ENCODE results near the gene NANOGP8.
"Not testable (repeated sequence)": the region's sequence is repeated elsewhere in the genome, so short reads cannot be mapped to it uniquely, and the experiment has no call there.

The NANOGP8 gene

GRCh38 chr15:35085176-35085919, at the start of gene NANOGP8:
Gene NANOGP8 (minus strand): TSS chr15:35085295. CDS start chr15:35085110, 185 bp downstream.
- DNase-seq = not testable (repeated sequence)

GRCh38 chr15:35134299-35134698, 49.2 kb upstream of the NANOGP8 start:
- no peak for DNase-seq

- DNase-seq = no peak
Measured at GRCh38 chr15:35130245-35130644, 45.1 kb upstream of the NANOGP8 start.

- no peak for DNase-seq
Measured at GRCh38 chr15:35129361-35129760, 44.3 kb upstream of the NANOGP8 start.

DNA sequence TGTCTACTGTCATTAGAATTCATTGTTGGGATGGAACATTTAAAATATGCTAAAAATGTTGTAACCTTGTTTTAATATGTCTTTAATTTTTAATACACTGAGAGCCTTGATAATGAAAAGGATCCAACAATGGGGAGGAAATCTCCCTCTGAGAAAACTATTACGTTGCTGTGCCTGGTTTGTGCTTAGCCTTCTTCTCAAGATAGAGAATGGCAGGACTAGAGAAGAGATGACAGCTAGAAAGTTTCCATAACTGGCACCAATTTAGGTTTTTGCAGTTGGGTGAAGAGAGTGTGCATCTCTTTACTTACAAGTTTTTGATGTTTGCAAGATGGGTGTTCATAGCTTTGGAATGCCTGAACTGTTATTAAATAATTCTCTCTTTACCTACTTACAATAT, 42.6 kb upstream of the NANOGP8 start:
- DNase-seq = no peak

GRCh38 chr15:35126236-35126635, 41.1 kb upstream of the NANOGP8 start:
- no peak for DNase-seq

GRCh38 chr15:35123743-35124142, 38.6 kb upstream of the NANOGP8 start:
- DNase-seq = no peak

- no peak for DNase-seq
Measured at GRCh38 chr15:35121611-35122359, 36.7 kb upstream of the NANOGP8 start.

DNA sequence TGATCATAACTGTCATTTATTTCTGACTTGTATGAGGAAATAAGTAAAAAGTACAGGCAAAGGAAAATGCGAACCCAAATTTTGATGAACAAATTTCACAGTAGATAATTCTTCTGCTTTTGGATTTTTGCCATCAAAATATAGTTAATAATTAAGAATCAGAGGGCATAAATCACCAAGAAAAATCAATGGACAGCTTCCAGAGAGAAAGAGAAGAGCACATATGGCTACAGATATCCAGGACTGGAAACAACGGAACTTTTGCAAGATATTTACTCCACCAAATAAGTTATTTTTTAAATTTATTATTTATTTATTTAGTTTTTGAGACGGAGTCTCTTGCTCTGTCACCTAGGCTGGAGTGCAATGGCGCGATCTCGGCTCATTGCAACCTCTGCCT, 35.1 kb upstream of the NANOGP8 start:
- DNase-seq = no peak

- peak; percentile 3 for DNase-seq
Measured at GRCh38 chr15:35118960-35119359, 33.9 kb upstream of the NANOGP8 start.

DNA sequence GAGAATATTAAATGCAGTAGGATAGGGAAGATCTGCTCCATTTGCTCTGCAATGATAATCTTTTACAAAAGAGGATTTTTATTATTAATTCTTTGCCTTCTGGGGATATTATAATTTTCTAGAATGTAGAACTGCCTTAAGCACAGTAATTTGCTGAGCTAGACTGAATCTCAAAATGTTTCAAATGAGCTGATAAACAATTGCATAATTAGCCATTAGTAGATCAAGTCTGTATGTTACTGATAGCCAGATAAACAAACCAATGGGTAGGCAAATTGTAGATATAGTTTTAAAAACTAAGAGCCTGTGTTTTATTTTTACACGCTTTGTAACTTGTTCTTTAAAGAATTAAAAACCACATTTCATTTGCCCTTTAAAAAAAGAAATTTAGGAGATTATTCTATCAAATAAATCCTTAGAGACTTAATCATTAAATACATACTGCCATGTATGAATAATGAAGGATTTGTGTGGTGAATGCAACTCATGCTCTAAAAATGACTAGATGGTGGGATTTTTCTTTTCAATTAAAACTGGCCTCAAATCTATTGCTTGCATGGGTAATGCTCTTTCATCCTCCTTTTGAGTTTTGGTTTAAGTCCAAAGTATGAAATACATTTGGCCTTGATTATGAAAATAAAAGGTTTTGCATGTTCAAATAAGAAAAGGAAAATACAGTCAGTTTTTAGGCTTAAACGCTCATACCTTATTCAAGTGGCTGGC, 32.6 kb upstream of the NANOGP8 start:
- DNase-seq = no peak

DNA sequence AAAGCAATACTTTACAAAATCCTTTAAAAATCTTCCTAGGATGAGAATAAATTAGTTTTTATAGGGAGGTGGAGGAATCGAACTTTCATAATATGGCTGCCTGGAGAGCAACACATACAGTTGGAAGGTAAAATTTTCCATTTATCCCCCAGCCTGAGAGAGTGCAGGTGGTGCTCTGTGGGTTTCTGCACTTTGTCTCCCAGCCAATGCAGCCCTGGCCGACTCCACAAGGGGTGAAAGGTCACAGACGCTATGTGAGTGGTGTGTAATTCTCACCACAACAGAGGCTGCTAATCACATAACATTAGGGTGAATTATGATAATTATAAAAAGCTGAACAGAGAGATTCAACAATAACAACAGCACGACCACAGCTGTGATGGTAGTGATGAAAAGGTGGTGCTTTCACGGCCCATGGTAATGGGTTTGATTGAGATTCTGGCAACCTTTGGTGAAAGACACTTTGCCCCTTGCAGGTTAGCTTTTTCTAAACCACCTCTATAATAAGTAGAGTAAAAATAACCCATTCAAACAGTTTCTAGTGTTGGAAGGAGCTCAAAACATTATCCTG, 30.1 kb upstream of the NANOGP8 start:
- DNase-seq = no peak

- DNase-seq = no peak
Measured at GRCh38 chr15:35112346-35112745, 27.3 kb upstream of the NANOGP8 start.

- DNase-seq = no peak
Measured at GRCh38 chr15:35111861-35112260, 26.8 kb upstream of the NANOGP8 start.

DNA sequence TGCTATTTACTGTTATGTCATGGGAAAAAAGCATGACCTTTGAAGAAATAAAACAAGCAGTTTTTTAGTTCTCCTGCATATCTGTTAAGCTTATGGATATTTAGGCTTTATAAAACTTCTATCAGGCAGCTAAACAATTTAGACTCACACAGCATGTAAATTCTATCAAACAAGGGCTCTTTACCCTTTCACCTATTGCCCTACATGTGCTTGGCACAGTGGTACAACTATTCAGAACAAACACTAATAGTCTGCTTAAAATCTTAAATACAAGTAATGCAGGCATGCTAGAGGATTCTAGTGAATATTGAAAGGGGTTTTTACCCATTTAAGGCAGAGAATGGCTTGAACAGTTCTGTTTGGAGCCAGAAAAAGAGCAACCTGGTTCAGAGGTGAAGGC, 23.4 kb upstream of the NANOGP8 start:
- no peak for DNase-seq

GRCh38 chr15:35107561-35107960, 22.5 kb upstream of the NANOGP8 start:
- DNase-seq = no peak

- DNase-seq = no peak
Measured at GRCh38 chr15:35107122-35107521, 22.0 kb upstream of the NANOGP8 start.

- no peak for DNase-seq
Measured at GRCh38 chr15:35104526-35105147, 19.5 kb upstream of the NANOGP8 start.

DNA sequence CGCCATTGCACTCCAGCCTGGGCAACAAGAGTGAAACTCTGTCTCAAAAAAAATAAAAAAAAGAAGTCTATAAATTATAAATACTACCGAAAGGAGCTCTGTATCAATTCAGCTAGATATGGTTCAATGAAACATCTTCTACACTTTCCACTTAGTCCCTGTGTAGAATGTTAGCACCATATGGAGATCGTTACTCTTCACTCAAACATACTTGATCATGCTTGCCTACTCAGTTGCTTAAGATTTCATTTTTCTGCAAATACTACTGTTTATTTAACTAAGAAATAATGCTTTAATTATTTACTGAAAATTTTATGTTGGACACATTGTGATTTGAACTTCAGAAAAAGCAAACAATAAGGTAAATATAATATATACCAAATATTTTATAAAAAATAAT, 17.1 kb upstream of the NANOGP8 start:
- DNase-seq = no peak

DNA sequence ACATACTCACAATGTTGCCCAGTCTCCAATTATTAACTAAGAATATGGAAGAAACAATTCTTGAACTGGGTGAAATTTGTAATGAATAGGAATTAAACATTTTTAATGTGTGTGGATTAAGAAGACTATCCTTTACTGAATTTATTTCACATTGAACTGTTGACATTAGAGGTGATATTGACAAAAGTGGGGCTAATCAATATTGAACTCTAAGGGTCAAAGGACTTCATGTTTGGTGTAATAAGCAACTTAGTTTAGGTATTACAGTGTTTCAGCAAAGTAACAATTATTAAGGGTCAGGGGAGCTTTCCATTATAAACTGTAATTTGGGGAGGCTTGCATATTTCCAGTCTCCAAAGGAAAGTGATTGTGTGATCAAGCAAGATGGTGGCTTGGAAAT, 16.2 kb upstream of the NANOGP8 start:
- DNase-seq = no peak

- DNase-seq = no peak
Measured at GRCh38 chr15:35098737-35099136, 13.6 kb upstream of the NANOGP8 start.

GRCh38 chr15:35095941-35096340, 10.8 kb upstream of the NANOGP8 start:
- no peak for DNase-seq

GRCh38 chr15:35092846-35093245, 7.8 kb upstream of the NANOGP8 start:
- DNase-seq = no peak
